HEK293 (cell line): Measurements from ENCODE around the gene AMBRA1.
A peak's percentile ranks its signal among the peaks of the same experiment; 100 is the strongest.

Experiments used
- CTCF ChIA-PET: fragments of 350-600 bp; formaldehyde crosslinking; extraction: SDS; loops from one replicate; lab custom pipeline; 2021; ENCODE audit warnings: antibody characterized with exemption; lab: Yijun Ruan, JAX
- POLR2A ChIA-PET: fragments of 300-600 bp; formaldehyde crosslinking; extraction: SDS; loops from one replicate; lab custom pipeline; 2020; ENCODE audit warnings: antibody characterized with exemption, inconsistent platforms; lab: Yijun Ruan, JAX
- H3K27ac ChIP-seq: fragments of 200-500 bp; sonication (Bioruptor generic); 2 replicates; pipeline ENCODE4 v1.5.1; 2014; ENCODE audit warnings: low read depth, low read length, control low read depth, inconsistent platforms; ENCODE audit errors: extremely low read depth
- H3K36me3 ChIP-seq, 2 experiments: fragments of 200-500 bp in 1 of 2; sonication (Bioruptor generic) in 1 of 2; 1 replicate in 1 of 2; 2 replicates in 1 of 2; pipeline ENCODE4 v1.5.1; 2014 to 2017; ENCODE audit warnings: inconsistent platforms in 2 of 2, low read length in 2 of 2; ENCODE audit not compliant: control insufficient read depth in 2 of 2, insufficient read depth in 1 of 2
- H3K4me1 ChIP-seq: fragments of 200-500 bp; sonication (Bioruptor generic); 2 replicates; pipeline ENCODE4 v1.5.1; 2014; ENCODE audit warnings: mild to moderate bottlenecking, low read length, inconsistent platforms; ENCODE audit not compliant: control insufficient read depth, insufficient read depth
- H3K4me3 ChIP-seq: 2 replicates; pipeline ENCODE4 v1.5.1; 2011; ENCODE audit warnings: low read depth, mild to moderate bottlenecking, control low read depth, low read length, moderate library complexity
- H3K9me3 ChIP-seq: fragments of 200-500 bp; sonication (Bioruptor generic); 2 replicates; pipeline ENCODE4 v1.5.1; 2014; ENCODE audit warnings: low read depth, low read length, inconsistent platforms; ENCODE audit not compliant: control insufficient read depth, insufficient read depth
- CTCF ChIP-seq: fragments of 450-650 bp; formaldehyde crosslinking; IDR thresholded peaks from 2 replicates; pipeline ENCODE4 v1.5.1; 2016; ENCODE audit warnings: missing biosample characterization, missing genetic modification characterization
- KLF1 ChIP-seq: fragments of 450-650 bp; formaldehyde crosslinking; IDR thresholded peaks from 2 replicates; pipeline ENCODE4 v1.5.1; 2016; ENCODE audit warnings: missing biosample characterization, missing genetic modification characterization
- PBX3 ChIP-seq: sonication (generic); formaldehyde crosslinking; IDR thresholded peaks from 2 replicates; pipeline ENCODE4 v1.8.1; 2022; ENCODE audit warnings: mild to moderate bottlenecking, moderate library complexity, missing genetic modification reagents
- ZBTB17 ChIP-seq: fragments of 450-650 bp; formaldehyde crosslinking; IDR thresholded peaks from 2 replicates; pipeline ENCODE4 v1.5.1; 2016; ENCODE audit warnings: missing biosample characterization, missing genetic modification characterization
- ZFHX2 ChIP-seq: fragments of 450-650 bp; formaldehyde crosslinking; conservative IDR thresholded peaks from 2 replicates; pipeline ENCODE4 v1.5.1; 2016; ENCODE audit warnings: missing biosample characterization, missing genetic modification characterization
- ZFP3 ChIP-seq: fragments of 450-650 bp; formaldehyde crosslinking; IDR thresholded peaks from 2 replicates; pipeline ENCODE4 v1.5.1; 2016; ENCODE audit warnings: low read depth, missing biosample characterization, missing genetic modification characterization
- ZNF157 ChIP-seq: fragments of 450-650 bp; formaldehyde crosslinking; IDR thresholded peaks from 2 replicates; pipeline ENCODE4 v1.5.1; 2016; ENCODE audit warnings: missing biosample characterization, missing genetic modification characterization
- ZNF18 ChIP-seq: fragments of 450-650 bp; formaldehyde crosslinking; IDR thresholded peaks from 2 replicates; pipeline ENCODE4 v1.5.1; 2016; ENCODE audit warnings: missing biosample characterization, missing genetic modification characterization
- ZNF274 ChIP-seq, 2 experiments: fragments of 200-500 bp in 1 of 2; fragments of 450-650 bp in 1 of 2; sonication (Bioruptor generic) in 1 of 2; formaldehyde crosslinking in 1 of 2; IDR thresholded peaks; 2 replicates each; pipeline versions ENCODE4 v1.5.1 to v1.6.1; 2014 to 2016; ENCODE audit warnings: borderline replicate concordance in 1 of 2, inconsistent platforms in 1 of 2, low read length in 1 of 2, missing biosample characterization in 1 of 2, missing genetic modification characterization in 1 of 2
- ZNF311 ChIP-seq: fragments of 450-650 bp; formaldehyde crosslinking; IDR thresholded peaks from 2 replicates; pipeline ENCODE4 v1.5.1; 2017; ENCODE audit warnings: missing biosample characterization, missing genetic modification characterization, borderline replicate concordance
- ZNF416 ChIP-seq: fragments of 450-650 bp; formaldehyde crosslinking; IDR thresholded peaks from 2 replicates; pipeline ENCODE4 v1.5.1; 2016; ENCODE audit warnings: missing biosample characterization, missing genetic modification characterization
- ZNF513 ChIP-seq: fragments of 450-650 bp; IDR thresholded peaks from 2 replicates; pipeline ENCODE4 v1.5.1; 2018; ENCODE audit warnings: missing biosample characterization, missing genetic modification characterization
- ZNF623 ChIP-seq: fragments of 450-650 bp; formaldehyde crosslinking; IDR thresholded peaks from 2 replicates; pipeline ENCODE4 v1.5.1; 2016; ENCODE audit warnings: missing biosample characterization, missing genetic modification characterization
- ZNF776 ChIP-seq: fragments of 450-650 bp; formaldehyde crosslinking; IDR thresholded peaks from 2 replicates; pipeline ENCODE4 v1.5.0; 2017; ENCODE audit warnings: missing biosample characterization, missing genetic modification characterization, borderline replicate concordance
- ZNF791 ChIP-seq: fragments of 450-650 bp; formaldehyde crosslinking; IDR thresholded peaks from 2 replicates; pipeline ENCODE4 v1.5.1; 2016; ENCODE audit warnings: missing biosample characterization, missing genetic modification characterization

The AMBRA1 gene

GRCh38 chr11:46628961-46629360 is 35.1 kb upstream of the AMBRA1 start:
- Histone ChIP-seq H3K4me3 (no peak overlapping the region), H3K9me3 (no peaks in the 10 kb centered on the region), H3K36me3 (peaks cover 7 to 53% of the 10 kb centered on the region in 2 experiments; a peak in 2 of 3 replicates), H3K27ac (no peak overlapping the region), H3K4me1 (no peaks in the 10 kb centered on the region)
- ChIA-PET POLR2A (no interaction called here), CTCF (interaction anchor here (0.6 kb wide), 1 partner anchor 150 kb away, joined by 3 read pairs; no protein-coding TSS in a partner anchor)
- no peak for TF ChIP-seq ZNF776 (tag by site-specific recombination)
- peak; percentile 26; the same call in 1 of the 2 replicates for TF ChIP-seq ZBTB17 (tag by site-specific recombination)
- TF ChIP-seq ZNF623 (tag by site-specific recombination), result no peak
- peak; percentile 42 for TF ChIP-seq KLF1 (tag by site-specific recombination)

- TF ChIP-seq ZBTB17 (tag by site-specific recombination) (peak; percentile 34; the same call in 1 of the 2 replicates), ZNF791 (tag by site-specific recombination) (no peak), CTCF (tag by site-specific recombination) (no peak), ZNF513 (tag by site-specific recombination) (no peak), ZFP3 (tag by site-specific recombination) (no peak), ZNF416 (tag by site-specific recombination) (no peak), ZNF157 (tag by site-specific recombination) (no peak), ZFHX2 (no peak)
- TF ChIP-seq, all 188 proteins: peak for 1
- ChIA-PET CTCF (interaction anchor here (0.7 kb wide), 2 partner anchors 32 to 194 kb away, joined by 3 to 4 read pairs; no protein-coding TSS in a partner anchor), POLR2A (no interaction called here)
- Histone ChIP-seq H3K4me1 (no peaks in the 10 kb centered on the region), H3K9me3 (no peaks in the 10 kb centered on the region), H3K4me3 (no peak overlapping the region), H3K36me3 (peaks cover 2 to 59% of the 10 kb centered on the region in 2 experiments; a peak in 2 of 3 replicates), H3K27ac (no peak overlapping the region)
These were observed 31.6 kb upstream of the AMBRA1 start for GRCh38 chr11:46625406-46625805.

- CTCF ChIA-PET, result interaction anchor here (0.6 to 3.5 kb wide), 15 partner anchors 12 to 267 kb away, joined by 3 to 16 read pairs (median 4); no protein-coding TSS in a partner anchor
- H3K36me3 ChIP-seq, result peaks cover 0 to 26% of the 10 kb centered on the region in 2 experiments; a peak in 2 of 3 replicates
- no peaks in the 10 kb centered on the region for H3K4me1 ChIP-seq
- H3K9me3 ChIP-seq, result no peaks in the 10 kb centered on the region
- POLR2A ChIA-PET, result interaction anchor here (0.9 to 1.8 kb wide), 2 partner anchors 8 to 14 kb away, joined by 5 to 7 read pairs; no protein-coding TSS in a partner anchor
- peak overlapping the region; percentile 33 for H3K4me3 ChIP-seq
- no peak overlapping the region for H3K27ac ChIP-seq
- no peak for TF ChIP-seq ZNF18
- no peak for TF ChIP-seq PBX3 (CRISPR knock-in tag)
- TF ChIP-seq ZNF274 (IDR thresholded peaks at IDR 0.05; ENCODE audit: low read length), result no peak
- no peak for TF ChIP-seq ZNF274 (tag by site-specific recombination; IDR thresholded peaks at IDR 0.05; ENCODE audit: borderline replicate concordance)
- TF ChIP-seq ZNF311 (tag by site-specific recombination), result no peak
These were observed 25.0 kb upstream of the AMBRA1 start for GRCh38 chr11:46618837-46619236.
